Endothelial cell of umbilical vein (primary cell): ENCODE data around the gene RAD50. TPM values are rescaled to one million over a fixed set of nuclear protein-coding genes. Genes with fewer than 3 reads are reported as not detected.

Experiments used
- BruUV-seq: library from RNA; stranded (reverse); fragments of 400-500 nt; replicated peaks from 2 replicates; lab custom pipeline; 2021; lab: Mats Ljungman, UMichigan
- CTCF ChIA-PET: fragments of 300-600, 350-600 bp; sonication (Branson Sonifier 250); formaldehyde crosslinking; loops from one replicate; lab custom pipeline; 2021; ENCODE audit warnings: antibody characterized with exemption, inconsistent platforms; lab: Charles Lee
- POLR2A ChIA-PET: fragments of 300-600, 350-600 bp; sonication (Branson Sonifier 250); formaldehyde crosslinking; loops from one replicate; lab custom pipeline; 2021; ENCODE audit warnings: antibody characterized with exemption, inconsistent platforms; lab: Charles Lee
- DNase-seq: peaks from one replicate; pipeline ENCODE4 v3.0.0-alpha.2; 2011; ENCODE audit warnings: low read depth, low spot score
- FAIRE-seq: peaks from 2 replicates; lab custom pipeline; 2011; peaks lifted over from hg19 to GRCh38; lab: Jason Lieb, UNC
- H2AFZ ChIP-seq: 2 replicates; pipeline ENCODE4 v1.6.0; 2012; ENCODE audit warnings: low read depth, low read length, control low read depth, inconsistent platforms
- H3K27ac ChIP-seq: 2 replicates; pipeline ENCODE4 v1.5.1; 2011; ENCODE audit warnings: low read depth, mild to moderate bottlenecking, control low read depth, low read length, moderate library complexity; ENCODE audit not compliant: insufficient read depth
- H3K27me3 ChIP-seq, 2 experiments: 2 replicates each; pipeline versions ENCODE4 v1.6.0 to v1.6.1; 2011; ENCODE audit warnings: low read length in 2 of 2, mixed read lengths in 1 of 2; ENCODE audit not compliant: control insufficient read depth in 2 of 2, insufficient read depth in 2 of 2
- H3K36me3 ChIP-seq, 2 experiments: 2 replicates in 1 of 2; 3 replicates in 1 of 2; pipeline ENCODE4 v1.5.1; 2011; ENCODE audit warnings: low read length in 2 of 2, mild to moderate bottlenecking in 1 of 2, moderate library complexity in 1 of 2; ENCODE audit not compliant: control insufficient read depth in 2 of 2, insufficient read depth in 2 of 2; ENCODE audit errors: extremely low read depth in 1 of 2
- H3K4me1 ChIP-seq: 3 replicates; pipeline ENCODE4 v1.5.1; 2011; ENCODE audit warnings: mild to moderate bottlenecking, low read length; ENCODE audit not compliant: control insufficient read depth, insufficient read depth; ENCODE audit errors: extremely low read depth
- H3K4me2 ChIP-seq: 2 replicates; pipeline ENCODE4 v1.6.1; 2011; ENCODE audit warnings: low read length, control low read depth, mixed read lengths; ENCODE audit not compliant: insufficient read depth
- H3K4me3 ChIP-seq, 3 experiments: fragments of 200-600 bp in 1 of 3; sonication (generic), shearing (Covaris generic) in 1 of 3; replicated peaks in 1 of 3; 2 replicates each; pipeline ENCODE4 v1.5.1; 2011 to 2016; ENCODE audit warnings: control low read depth in 3 of 3, low read length in 3 of 3, mild to moderate bottlenecking in 2 of 3, inconsistent platforms in 1 of 3, low read depth in 1 of 3, moderate library complexity in 1 of 3; ENCODE audit not compliant: insufficient read depth in 1 of 3
- H3K79me2 ChIP-seq: 2 replicates; pipeline ENCODE4 v1.6.0; 2012; ENCODE audit warnings: low read length, inconsistent platforms; ENCODE audit not compliant: control insufficient read depth, insufficient read depth
- H3K9ac ChIP-seq: replicated peaks from 2 replicates; pipeline ENCODE3; 2011; ENCODE audit warnings: low read length, control low read depth; ENCODE audit not compliant: insufficient read depth; ENCODE audit errors: extremely low read depth
- H3K9me1 ChIP-seq: replicated peaks from 3 replicates; pipeline ENCODE4 v1.6.0; 2011; ENCODE audit warnings: mild to moderate bottlenecking, low read length; ENCODE audit not compliant: control insufficient read depth, insufficient read depth; ENCODE audit errors: extremely low read depth
- H3K9me3 ChIP-seq: replicated peaks from 2 replicates; pipeline ENCODE4 v1.5.1; 2012; ENCODE audit warnings: low read length, inconsistent platforms; ENCODE audit not compliant: control insufficient read depth, insufficient read depth
- H4K20me1 ChIP-seq: replicated peaks from 2 replicates; pipeline ENCODE3; 2011; ENCODE audit warnings: mild to moderate bottlenecking, low read length; ENCODE audit not compliant: control insufficient read depth, insufficient read depth; ENCODE audit errors: extremely low read depth
- EZH2 ChIP-seq: IDR thresholded peaks from 2 replicates; pipeline ENCODE4 v1.6.1; 2012; ENCODE audit warnings: borderline replicate concordance, low read depth, mild to moderate bottlenecking, moderate library complexity, low read length, inconsistent platforms; ENCODE audit not compliant: severe bottlenecking
- FOS ChIP-seq: IDR thresholded peaks from 2 replicates; pipeline ENCODE4 v1.6.1; 2011; ENCODE audit warnings: mild to moderate bottlenecking, low read length, moderate library complexity, borderline replicate concordance; ENCODE audit not compliant: insufficient read depth
- GATA2 ChIP-seq: IDR thresholded peaks from 2 replicates; pipeline ENCODE4 v1.7.0; 2011; ENCODE audit warnings: low read depth, mild to moderate bottlenecking, moderate library complexity, mixed read lengths, low read length; ENCODE audit not compliant: insufficient read length, insufficient read depth
- JUN ChIP-seq: IDR thresholded peaks from 2 replicates; pipeline ENCODE4 v1.6.1; 2011; ENCODE audit warnings: borderline replicate concordance, low read depth; ENCODE audit not compliant: insufficient read length, insufficient read depth
- MYC ChIP-seq: IDR thresholded peaks from one replicate; pipeline ENCODE4 v1.6.1; 2011; ENCODE audit warnings: mild to moderate bottlenecking, low read depth, low read length
- POLR2A ChIP-seq: IDR thresholded peaks from 2 replicates; pipeline ENCODE4 v1.6.1; 2012; ENCODE audit warnings: low read depth, mild to moderate bottlenecking, control low read depth, low read length
- POLR2AphosphoS5 ChIP-seq: IDR thresholded peaks from 2 replicates; pipeline ENCODE4 v1.6.1; 2012; ENCODE audit warnings: low read depth, mild to moderate bottlenecking, control low read depth, low read length, moderate library complexity; ENCODE audit not compliant: insufficient read depth
- dilution Hi-C: fragments of 300-500 bp; cut with MboI; formaldehyde crosslinking; loops from one replicate; pipeline ENCODE4 v1.15.0; 2019; ENCODE audit warnings: low sequenced_read_pairs; ENCODE audit not compliant: extremely low pct_ligation_motif_present
- intact Hi-C: fragments of 100-400 bp; cut with micrococcal nuclease; formaldehyde crosslinking; loops from one replicate; pipeline ENCODE4 v1.10.0; 2022
- polyA plus RNA-seq, 4 experiments: library from polyadenylated mRNA; depleted of rRNA in 3 of 4; stranded (reverse) in 3 of 4; unstranded in 1 of 4; fragments of >200 nt; gene quantifications; 2 replicates each; pipeline versions ENCODE4 v1.2.1 to v1.2.3, GENCODE V29; 2011 to 2012; ENCODE audit warnings: missing spikeins in 1 of 4
- total RNA-seq: library from RNA; stranded (reverse); gene quantifications from 2 replicates; pipeline ENCODE4 v1.2.3, GENCODE V29; 2021
- TF ChIP-seq, protein P1 (sequence below): IDR thresholded peaks from 2 replicates; pipeline ENCODE4 v1.6.1; 2011; ENCODE audit not compliant: insufficient read depth, insufficient read length
- TF ChIP-seq, protein P2 (sequence below), 2 donors: IDR thresholded peaks; 1 replicate in 1 of 2; 2 replicates in 1 of 2; pipeline ENCODE4 v1.5.1; 2011; ENCODE audit warnings: low read length in 2 of 2, mild to moderate bottlenecking in 2 of 2, moderate library complexity in 2 of 2, control low read depth in 1 of 2, inconsistent platforms in 1 of 2, low read depth in 1 of 2; ENCODE audit not compliant: insufficient read depth in 1 of 2; ENCODE audit errors: extremely low read depth in 1 of 2

Gene RAD50
- total and polyA plus RNA-seq, 2 donors (not counting 3 experiments of a cell fraction or from before 2014, with no cell fraction given), result 6.1 to 20.4 TPM

DNA sequence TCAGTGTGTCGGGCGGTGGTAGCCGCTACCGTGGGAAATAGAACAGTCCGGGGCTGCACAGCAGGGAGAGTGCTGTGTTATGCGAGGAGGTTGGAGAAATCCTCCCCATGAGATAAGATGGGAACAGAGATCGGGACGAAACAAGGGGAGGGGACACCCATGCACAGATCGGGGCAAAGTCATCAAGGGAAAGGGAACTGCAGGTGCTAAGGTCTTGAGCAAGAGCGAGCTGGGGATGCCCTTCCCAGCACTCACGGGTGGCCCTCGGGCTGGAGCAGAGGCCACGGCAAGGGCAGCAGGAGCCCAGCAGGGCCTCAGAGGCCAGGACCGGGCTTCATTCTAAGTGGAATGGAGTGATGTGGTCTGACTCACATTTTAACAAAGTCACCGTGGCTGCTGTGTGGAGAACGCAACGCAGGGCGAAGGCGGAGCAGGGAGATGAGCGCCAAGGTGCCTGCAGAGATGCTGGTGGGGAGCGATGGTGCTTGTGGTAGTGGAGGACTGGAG lies 108.8 kb downstream of the RAD50 start:
- TF ChIP-seq POLR2A (no peak), MYC (no peak), POLR2AphosphoS5 (no peak), JUN (no peak), GATA2 (no peak), FOS (no peak), EZH2 (no peak)
- TF ChIP-seq, protein P1, sequence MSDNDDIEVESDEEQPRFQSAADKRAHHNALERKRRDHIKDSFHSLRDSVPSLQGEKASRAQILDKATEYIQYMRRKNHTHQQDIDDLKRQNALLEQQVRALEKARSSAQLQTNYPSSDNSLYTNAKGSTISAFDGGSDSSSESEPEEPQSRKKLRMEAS, result no peak
- TF ChIP-seq, protein P2, sequence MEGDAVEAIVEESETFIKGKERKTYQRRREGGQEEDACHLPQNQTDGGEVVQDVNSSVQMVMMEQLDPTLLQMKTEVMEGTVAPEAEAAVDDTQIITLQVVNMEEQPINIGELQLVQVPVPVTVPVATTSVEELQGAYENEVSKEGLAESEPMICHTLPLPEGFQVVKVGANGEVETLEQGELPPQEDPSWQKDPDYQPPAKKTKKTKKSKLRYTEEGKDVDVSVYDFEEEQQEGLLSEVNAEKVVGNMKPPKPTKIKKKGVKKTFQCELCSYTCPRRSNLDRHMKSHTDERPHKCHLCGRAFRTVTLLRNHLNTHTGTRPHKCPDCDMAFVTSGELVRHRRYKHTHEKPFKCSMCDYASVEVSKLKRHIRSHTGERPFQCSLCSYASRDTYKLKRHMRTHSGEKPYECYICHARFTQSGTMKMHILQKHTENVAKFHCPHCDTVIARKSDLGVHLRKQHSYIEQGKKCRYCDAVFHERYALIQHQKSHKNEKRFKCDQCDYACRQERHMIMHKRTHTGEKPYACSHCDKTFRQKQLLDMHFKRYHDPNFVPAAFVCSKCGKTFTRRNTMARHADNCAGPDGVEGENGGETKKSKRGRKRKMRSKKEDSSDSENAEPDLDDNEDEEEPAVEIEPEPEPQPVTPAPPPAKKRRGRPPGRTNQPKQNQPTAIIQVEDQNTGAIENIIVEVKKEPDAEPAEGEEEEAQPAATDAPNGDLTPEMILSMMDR (IDR thresholded peaks at IDR 0.05; ENCODE audit: extremely low read depth in 1 of 2, insufficient read depth in 1 of 2, low read depth in 1 of 2, low read length in 2 of 2), result no peak
- no peaks in the 10 kb centered on the region for H3K9me3 ChIP-seq
- dilution Hi-C loops (no loop called here), intact Hi-C loops (no loop called here)
- no peaks in the 10 kb centered on the region for H3K4me1 ChIP-seq
- H2AFZ ChIP-seq, result no peak overlapping the region
- no TSS peak for BruUV-seq
- H3K9me1 ChIP-seq, result no peaks in the 10 kb centered on the region
- no peak overlapping the region for H3K9ac ChIP-seq
- FAIRE-seq (no peak), DNase-seq (no peak)
- ChIA-PET CTCF (interaction anchor here (0.5 to 0.6 kb wide), 2 partner anchors 10 to 107 kb away, joined by 3 read pairs; no protein-coding TSS in a partner anchor), POLR2A (no interaction called here)
- peaks cover 0 to 2% of the 10 kb centered on the region in 2 experiments for H3K27me3 ChIP-seq
- H4K20me1 ChIP-seq, result no peaks in the 10 kb centered on the region
- no peaks in the 10 kb centered on the region for H3K79me2 ChIP-seq
- H3K36me3 ChIP-seq, result no peaks in the 10 kb centered on the region
- no peak overlapping the region for H3K27ac ChIP-seq
- H3K4me3 ChIP-seq, result no peak overlapping the region
- H3K4me2 ChIP-seq, result no peak overlapping the region
